Inferior parietal cortex (tissue), 1 donor: ENCODE measurements around the gene NOPCHAP1.
A peak's percentile ranks its signal among the peaks of the same experiment; 100 is the strongest.
"Not testable (repeated sequence)": the region's sequence is repeated elsewhere in the genome, so short reads cannot be mapped to it uniquely, and the experiment has no call there.

Source experiments
- DNase-seq: peaks from one replicate; pipeline ENCODE4 v3.0.0-alpha.2; 2016; ENCODE audit errors: extremely low spot score

NOPCHAP1 gene

GRCh38 chr12:104986022-104986941 is at the start of gene NOPCHAP1:
Gene NOPCHAP1, plus strand, starts transcription at chr12:104986316. Its CDS starts 37 bp downstream, at chr12:104986353.
- peak; percentile 88 for DNase-seq

- no peak for DNase-seq
These were observed 47.7 kb upstream of the NOPCHAP1 start for GRCh38 chr12:104938371-104938770.

- no peak for DNase-seq
These were observed 47.0 kb upstream of the NOPCHAP1 start for GRCh38 chr12:104939089-104939488.

GRCh38 chr12:104941454-104941853 is 44.7 kb upstream of the NOPCHAP1 start:
- no peak for DNase-seq

- no peak for DNase-seq
These were observed 44.0 kb upstream of the NOPCHAP1 start for GRCh38 chr12:104942075-104942474.

GRCh38 chr12:104943401-104943800 is 42.7 kb upstream of the NOPCHAP1 start:
- DNase-seq: not testable (repeated sequence)

- DNase-seq: no peak
These were observed 41.9 kb upstream of the NOPCHAP1 start for GRCh38 chr12:104944252-104944651.

GRCh38 chr12:104948716-104949115 is 37.4 kb upstream of the NOPCHAP1 start:
- not testable (repeated sequence) for DNase-seq

GRCh38 chr12:104951759-104952509 is 34.2 kb upstream of the NOPCHAP1 start:
- no peak for DNase-seq

- no peak for DNase-seq
These were observed 33.3 kb upstream of the NOPCHAP1 start for GRCh38 chr12:104952816-104953215.

- no peak for DNase-seq
These were observed 32.8 kb upstream of the NOPCHAP1 start for GRCh38 chr12:104953323-104953722.

GRCh38 chr12:104955703-104956102 is 30.4 kb upstream of the NOPCHAP1 start:
- no peak for DNase-seq

GRCh38 chr12:104956870-104957718 is 29.0 kb upstream of the NOPCHAP1 start:
- no peak for DNase-seq

GRCh38 chr12:104957719-104958000 is 28.5 kb upstream of the NOPCHAP1 start:
- no peak for DNase-seq

- peak; percentile 61 for DNase-seq
These were observed 27.9 kb upstream of the NOPCHAP1 start, which contains the start of gene SLC41A2 for GRCh38 chr12:104958001-104958804. Gene SLC41A2, minus strand, starts transcription at chr12:104958290. Its CDS starts 29,763 bp downstream, at chr12:104928527.

GRCh38 chr12:104958805-104959334 is 27.2 kb upstream of the NOPCHAP1 start:
- no peak for DNase-seq

- no peak for DNase-seq
These were observed 26.7 kb upstream of the NOPCHAP1 start for GRCh38 chr12:104959335-104959841.

- no peak for DNase-seq
These were observed 25.7 kb upstream of the NOPCHAP1 start for GRCh38 chr12:104960464-104960863.

GRCh38 chr12:104963757-104964156 is 22.4 kb upstream of the NOPCHAP1 start:
- no peak for DNase-seq

- DNase-seq: no peak
These were observed 21.8 kb upstream of the NOPCHAP1 start for GRCh38 chr12:104964167-104964855.
